Activated T-cell treated with anti-CD3 and anti-CD28 coated beads, Interleukin-2, amount 50 U/mL, for 72 hours (primary cell): ENCODE data around the gene MISP. TPM values are rescaled to one million over a fixed set of nuclear protein-coding genes. Genes with fewer than 3 reads are reported as not detected.

ENCODE experiments used
- ATAC-seq, 2 donors: fragments of 150-1000 bp; cut with Tn5 transposase; replicated peaks in 1 of 2; 2 replicates each; pipeline ENCODE4 v1.10.0; 2021; ENCODE audit warnings: moderate library complexity in 2 of 2, mild to moderate bottlenecking in 1 of 2
- DNase-seq, 2 donors: peaks; one replicate each; pipeline ENCODE4 v3.0.0; 2021 to 2022; ENCODE audit warnings: mixed read lengths in 1 of 2
- H3K27ac Mint-ChIP-seq: one replicate; pipeline ENCODE4 v1.8.0; 2022; ENCODE audit warnings: mild to moderate bottlenecking, moderate library complexity, mixed read lengths
- H3K27me3 Mint-ChIP-seq: one replicate; pipeline ENCODE4 v1.8.0; 2022; ENCODE audit warnings: low read depth, mixed read lengths
- H3K36me3 Mint-ChIP-seq, 2 donors: one replicate each; pipeline ENCODE4 v1.8.0; 2022; ENCODE audit warnings: mixed read lengths in 2 of 2, mild to moderate bottlenecking in 1 of 2; ENCODE audit not compliant: insufficient read depth in 2 of 2
- H3K4me1 Mint-ChIP-seq: one replicate; pipeline ENCODE4 v1.8.0; 2022; ENCODE audit warnings: low read depth, mixed read lengths
- H3K4me3 Mint-ChIP-seq, 2 donors: one replicate each; pipeline ENCODE4 v1.8.0; 2022; ENCODE audit warnings: mild to moderate bottlenecking in 2 of 2, mixed read lengths in 2 of 2, moderate library complexity in 2 of 2
- H3K9me3 Mint-ChIP-seq, 2 donors: one replicate each; pipeline ENCODE4 v1.8.0; 2022; ENCODE audit warnings: mixed read lengths in 2 of 2
- total RNA-seq, 2 donors: library from RNA; stranded (reverse); gene quantifications; one replicate each; pipeline ENCODE4 v1.2.3, GENCODE V29; 2022

Gene MISP
- total RNA-seq, 2 donors from 2014 or later = not detected

- no peaks in the 10 kb centered on the region for H3K4me1 Mint-ChIP-seq
- H3K4me3 Mint-ChIP-seq = no peak overlapping the region
- ATAC-seq = no peak
These were observed 28.2 kb downstream of the MISP start for GRCh38 chr19:778910-779653.

GRCh38 chr19:780935-781334 is 30.0 kb downstream of the MISP start:
- Mint-ChIP-seq H3K36me3 (no peaks in the 10 kb centered on the region), H3K27ac (no peak overlapping the region), H3K4me1 (no peaks in the 10 kb centered on the region), H3K27me3 (no peaks in the 10 kb centered on the region), H3K4me3 (no peak overlapping the region), H3K9me3 (no peaks in the 10 kb centered on the region)
- DNase-seq = no peak
- ATAC-seq = no peak

More at GRCh38 chr19:778910-779653, 28.2 kb downstream of the MISP start:
- Mint-ChIP-seq H3K27me3 (no peaks in the 10 kb centered on the region), H3K27ac (no peak overlapping the region), H3K9me3 (no peaks in the 10 kb centered on the region), H3K36me3 (no peaks in the 10 kb centered on the region)
- DNase-seq = no peak

- no peaks in the 10 kb centered on the region for H3K4me1 Mint-ChIP-seq
- H3K4me3 Mint-ChIP-seq = no peak overlapping the region
- DNase-seq (no peak), ATAC-seq (no peak)
- H3K9me3 Mint-ChIP-seq = no peaks in the 10 kb centered on the region
- no peaks in the 10 kb centered on the region for H3K27me3 Mint-ChIP-seq
- H3K36me3 Mint-ChIP-seq = no peaks in the 10 kb centered on the region
- no peak overlapping the region for H3K27ac Mint-ChIP-seq
These were observed 30.9 kb downstream of the MISP start for GRCh38 chr19:781800-782184.

- no peaks in the 10 kb centered on the region for H3K9me3 Mint-ChIP-seq
- H3K36me3 Mint-ChIP-seq = no peaks in the 10 kb centered on the region
- ATAC-seq (no peak), DNase-seq (no peak)
- H3K4me3 Mint-ChIP-seq = no peak overlapping the region
- no peak overlapping the region for H3K27ac Mint-ChIP-seq
- no peaks in the 10 kb centered on the region for H3K27me3 Mint-ChIP-seq
- H3K4me1 Mint-ChIP-seq = no peaks in the 10 kb centered on the region
These were observed 31.4 kb downstream of the MISP start for GRCh38 chr19:782185-782877.

GRCh38 chr19:782878-783668 is 32.2 kb downstream of the MISP start:
- no peak overlapping the region for H3K27ac Mint-ChIP-seq
- no peaks in the 10 kb centered on the region for H3K4me1 Mint-ChIP-seq
- no peaks in the 10 kb centered on the region for H3K36me3 Mint-ChIP-seq
- H3K9me3 Mint-ChIP-seq = no peaks in the 10 kb centered on the region
- no peak for DNase-seq
- no peaks in the 10 kb centered on the region for H3K27me3 Mint-ChIP-seq
- ATAC-seq = no peak
- H3K4me3 Mint-ChIP-seq = no peak overlapping the region

- Mint-ChIP-seq H3K27me3 (peaks cover 1% of the 10 kb centered on the region), H3K9me3 (no peaks in the 10 kb centered on the region), H3K27ac (no peak overlapping the region), H3K4me1 (no peaks in the 10 kb centered on the region), H3K36me3 (no peaks in the 10 kb centered on the region), H3K4me3 (no peak overlapping the region)
- DNase-seq (no peak), ATAC-seq (no peak)
These were observed 33.6 kb downstream of the MISP start for GRCh38 chr19:784541-784940.

- no peak for DNase-seq
- Mint-ChIP-seq H3K27ac (no peak overlapping the region), H3K4me3 (no peak overlapping the region), H3K27me3 (peaks cover 6% of the 10 kb centered on the region), H3K4me1 (no peaks in the 10 kb centered on the region), H3K9me3 (no peaks in the 10 kb centered on the region), H3K36me3 (no peaks in the 10 kb centered on the region)
- ATAC-seq = no peak
These were observed 36.6 kb downstream of the MISP start for GRCh38 chr19:787536-787935.

- no peaks in the 10 kb centered on the region for H3K4me1 Mint-ChIP-seq
- ATAC-seq = no peak
- H3K27me3 Mint-ChIP-seq = peaks cover 6% of the 10 kb centered on the region
- H3K36me3 Mint-ChIP-seq = no peaks in the 10 kb centered on the region
- no peak overlapping the region for H3K27ac Mint-ChIP-seq
- no peaks in the 10 kb centered on the region for H3K9me3 Mint-ChIP-seq
- no peak overlapping the region for H3K4me3 Mint-ChIP-seq
- DNase-seq = no peak
These were observed 37.7 kb downstream of the MISP start for GRCh38 chr19:788686-788982.

- no peaks in the 10 kb centered on the region for H3K36me3 Mint-ChIP-seq
- no peak for DNase-seq
- peaks cover 6% of the 10 kb centered on the region for H3K27me3 Mint-ChIP-seq
- H3K9me3 Mint-ChIP-seq = no peaks in the 10 kb centered on the region
- no peak overlapping the region for H3K27ac Mint-ChIP-seq
- no peaks in the 10 kb centered on the region for H3K4me1 Mint-ChIP-seq
- no peak for ATAC-seq
- no peak overlapping the region for H3K4me3 Mint-ChIP-seq
These were observed 38.2 kb downstream of the MISP start for GRCh38 chr19:788983-789700.

- no peaks in the 10 kb centered on the region for H3K4me1 Mint-ChIP-seq
- H3K36me3 Mint-ChIP-seq = no peaks in the 10 kb centered on the region
- H3K4me3 Mint-ChIP-seq = no peak overlapping the region
- no peaks in the 10 kb centered on the region for H3K9me3 Mint-ChIP-seq
- H3K27ac Mint-ChIP-seq = no peak overlapping the region
- ATAC-seq (no peak), DNase-seq (no peak)
- peaks cover 6% of the 10 kb centered on the region for H3K27me3 Mint-ChIP-seq
These were observed 38.8 kb downstream of the MISP start for GRCh38 chr19:789701-790060.

GRCh38 chr19:791007-791566 is 40.2 kb downstream of the MISP start:
- no peaks in the 10 kb centered on the region for H3K9me3 Mint-ChIP-seq

GRCh38 chr19:791567-792305 is 40.8 kb downstream of the MISP start:
- Mint-ChIP-seq H3K27ac (no peak overlapping the region), H3K27me3 (peaks cover 6% of the 10 kb centered on the region), H3K4me1 (peaks cover 3% of the 10 kb centered on the region), H3K4me3 (no peak overlapping the region), H3K9me3 (no peaks in the 10 kb centered on the region), H3K36me3 (no peaks in the 10 kb centered on the region)
- DNase-seq = no peak
- no peak for ATAC-seq

More at GRCh38 chr19:791007-791566, 40.2 kb downstream of the MISP start:
- Mint-ChIP-seq H3K27me3 (peaks cover 6% of the 10 kb centered on the region), H3K4me3 (no peak overlapping the region), H3K27ac (no peak overlapping the region), H3K36me3 (no peaks in the 10 kb centered on the region), H3K4me1 (no peaks in the 10 kb centered on the region)
- no peak for DNase-seq
- ATAC-seq = no peak
